B cell (primary cell): ENCODE results near the gene MROH2A. TPM values are rescaled to one million over a fixed set of nuclear protein-coding genes. Genes with fewer than 3 reads are reported as not detected.
A peak's percentile ranks its signal among the peaks of the same experiment; 100 is the strongest.

Experiments used
- ATAC-seq: fragments of 200-7000 bp; cut with Tn5 transposase; one replicate; pipeline ENCODE4 v1.10.0; 2021; ENCODE audit warnings: low read depth, mild to moderate bottlenecking, moderate number of reproducible peaks, moderate library complexity
- CTCF ChIA-PET: fragments of 350-600 bp; sonication (Branson Sonifier 250); formaldehyde crosslinking; loops from one replicate; lab custom pipeline; 2021; ENCODE audit warnings: antibody characterized with exemption, inconsistent platforms; lab: Charles Lee
- POLR2A ChIA-PET: fragments of 350-600 bp; sonication (Branson Sonifier 250); formaldehyde crosslinking; loops from one replicate; lab custom pipeline; 2021; ENCODE audit warnings: antibody characterized with exemption; lab: Charles Lee
- DNase-seq: peaks from one replicate; pipeline ENCODE4 v3.0.0; 2013
- H2AFZ ChIP-seq: 2 replicates; pipeline ENCODE4 v1.6.1; 2012; ENCODE audit warnings: mild to moderate bottlenecking, low read depth, low read length; ENCODE audit not compliant: insufficient read depth, poor library complexity, severe bottlenecking
- H3K27ac ChIP-seq, 2 donors: 1 replicate in 1 of 2; 2 replicates in 1 of 2; pipeline ENCODE4 v1.5.1; 2012 to 2013; ENCODE audit warnings: low read length in 2 of 2, mild to moderate bottlenecking in 2 of 2, moderate library complexity in 1 of 2
- H3K27me3 ChIP-seq, 4 experiments: fragments of 200-600 bp in 1 of 4; sonication (generic) in 1 of 4; replicated peaks in 1 of 4; 1 replicate in 2 of 4; 2 replicates in 2 of 4; pipeline versions ENCODE4 v1.6.1 to v1.7.0; 2013 to 2016; ENCODE audit warnings: low read length in 3 of 4, mild to moderate bottlenecking in 2 of 4, mixed read lengths in 1 of 4, moderate library complexity in 1 of 4; ENCODE audit not compliant: insufficient read depth in 4 of 4, control insufficient read depth in 3 of 4; ENCODE audit errors: control extremely low read depth in 1 of 4
- H3K36me3 ChIP-seq, 2 experiments: replicated peaks in 1 of 2; 1 replicate in 1 of 2; 2 replicates in 1 of 2; pipeline versions ENCODE4 v1.6.1 to v1.7.1; 2013; ENCODE audit warnings: low read length in 1 of 2; ENCODE audit not compliant: insufficient read depth in 2 of 2, control insufficient read depth in 1 of 2; ENCODE audit errors: control extremely low read depth in 1 of 2, extremely low read depth in 1 of 2
- H3K4me1 ChIP-seq, 2 donors: fragments of 200-600 bp in 1 of 2; sonication (generic) in 1 of 2; 1 replicate in 1 of 2; 2 replicates in 1 of 2; pipeline versions ENCODE4 v1.5.1 to v1.6.1; 2013 to 2017; ENCODE audit warnings: low read length in 2 of 2; ENCODE audit not compliant: control insufficient read depth in 2 of 2, insufficient read depth in 2 of 2
- H3K4me2 ChIP-seq: replicated peaks from 2 replicates; pipeline ENCODE3; 2012; ENCODE audit warnings: mild to moderate bottlenecking, low read depth, low read length; ENCODE audit not compliant: poor library complexity, severe bottlenecking
- H3K4me3 ChIP-seq, 5 experiments: fragments of 200-600 bp in 1 of 5; sonication (generic) in 1 of 5; 1 replicate in 3 of 5; 2 replicates in 2 of 5; pipeline versions ENCODE4 v1.5.1 to v1.7.0; 2011 to 2016; ENCODE audit warnings: low read length in 4 of 5, mild to moderate bottlenecking in 4 of 5, low read depth in 2 of 5, control low read depth in 1 of 5, moderate library complexity in 1 of 5; ENCODE audit not compliant: insufficient read depth in 1 of 5; ENCODE audit errors: control extremely low read depth in 1 of 5, extremely low read depth in 1 of 5
- H3K79me2 ChIP-seq: fragments of 200-600 bp; sonication (generic); one replicate; pipeline ENCODE4 v1.6.0; 2016; ENCODE audit warnings: low read length; ENCODE audit not compliant: control insufficient read depth, insufficient read depth
- H3K9ac ChIP-seq: fragments of 200-600 bp; sonication (generic); 2 replicates; pipeline ENCODE4 v1.6.1; 2017; ENCODE audit warnings: mild to moderate bottlenecking, low read length, moderate library complexity
- H3K9me3 ChIP-seq, 3 donors: one replicate each; pipeline versions ENCODE4 v1.6.1 to v1.7.1; 2013; ENCODE audit warnings: low read length in 2 of 3; ENCODE audit not compliant: control insufficient read depth in 2 of 3, insufficient read depth in 1 of 3; ENCODE audit errors: control extremely low read depth in 1 of 3
- H4K20me1 ChIP-seq: 2 replicates; pipeline ENCODE4 v1.6.0; 2012; ENCODE audit warnings: mild to moderate bottlenecking, low read length; ENCODE audit not compliant: insufficient read depth, control insufficient read depth, poor library complexity, severe bottlenecking
- H3K27ac Mint-ChIP-seq: one replicate; pipeline ENCODE4 v1.8.0; 2021; ENCODE audit warnings: mixed read lengths
- H3K27me3 Mint-ChIP-seq: one replicate; pipeline ENCODE4 v1.8.0; 2021; ENCODE audit warnings: mixed read lengths
- H3K4me1 Mint-ChIP-seq: one replicate; pipeline ENCODE4 v1.8.0; 2021; ENCODE audit warnings: mixed read lengths
- H3K4me3 Mint-ChIP-seq: one replicate; pipeline ENCODE4 v1.8.0; 2021; ENCODE audit warnings: mixed read lengths
- H3K9me3 Mint-ChIP-seq: one replicate; pipeline ENCODE4 v1.8.0; 2022; ENCODE audit warnings: mixed read lengths; ENCODE audit not compliant: insufficient read depth
- CTCF ChIP-seq: fragments of 200-600 bp; IDR thresholded peaks from one replicate; pipeline ENCODE4 v1.8.0; 2022; ENCODE audit warnings: antibody characterized with exemption, mild to moderate bottlenecking
- EZH2 ChIP-seq: IDR thresholded peaks from 2 replicates; pipeline ENCODE4 v1.6.1; 2012; ENCODE audit warnings: borderline replicate concordance, low read depth, mild to moderate bottlenecking, moderate library complexity, low read length; ENCODE audit not compliant: insufficient read depth, poor library complexity, severe bottlenecking
- WGBS: methylation state at CpG from one replicate; pipeline ENCODE4 v1.1.5; 2013; ENCODE audit warnings: missing lambda C conversion rate; ENCODE audit not compliant: insufficient coverage; 5-methylcytosine and 5-hydroxymethylcytosine counted together
- intact Hi-C: fragments of 100-400 bp; cut with micrococcal nuclease; formaldehyde crosslinking; loops from one replicate; pipeline ENCODE4 v1.10.0; 2022
- polyA plus RNA-seq: library from polyadenylated mRNA; depleted of rRNA; stranded (reverse); fragments of >200 nt; gene quantifications from 2 replicates; pipeline ENCODE4 v1.2.3, GENCODE V29; 2012
- total RNA-seq, 2 donors: library from RNA; stranded (reverse); fragments of 120-200 nt in 1 of 2; gene quantifications; 1 replicate in 1 of 2; 2 replicates in 1 of 2; pipeline versions ENCODE4 v1.2.3 to v1.2.4, GENCODE V29; 2013 to 2022

Gene MROH2A
- total and polyA plus RNA-seq, 2 donors (not counting 1 experiment from before 2014, with no cell fraction given): not detected

DNA sequence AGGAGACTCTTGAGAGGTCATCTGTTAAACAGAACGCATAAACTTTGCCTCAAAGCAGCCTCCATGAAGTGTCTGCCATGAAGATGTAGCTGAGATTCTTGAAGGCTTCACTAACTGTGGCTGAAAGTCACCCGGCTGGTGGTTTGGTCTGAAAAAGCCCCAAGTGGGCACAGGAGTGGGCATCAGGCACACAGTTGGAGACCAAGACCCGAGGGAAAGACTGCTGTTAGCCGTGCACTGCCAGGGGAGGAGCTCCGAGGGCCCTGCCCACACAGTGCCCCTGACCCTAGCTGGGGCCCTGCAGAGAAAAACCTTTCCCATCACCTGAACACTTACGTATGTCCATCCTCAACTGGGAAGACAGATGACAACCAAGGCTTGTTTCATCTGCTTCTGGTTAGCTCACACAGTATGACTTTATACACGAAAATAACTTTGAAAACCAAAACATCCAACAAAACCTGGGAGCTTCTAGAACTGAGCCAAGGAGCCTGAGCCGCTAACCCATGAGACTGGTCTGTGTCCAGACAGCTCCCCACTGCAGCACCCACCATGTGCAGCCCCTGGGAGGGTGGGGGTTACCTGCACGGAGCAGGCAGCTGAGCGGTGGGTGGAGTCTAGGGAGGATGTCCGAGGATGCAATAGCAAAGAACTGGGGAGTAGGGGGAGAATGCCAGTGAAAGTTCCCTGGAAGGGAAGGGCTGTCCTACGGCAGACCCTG, 60.8 kb downstream of the MROH2A start:
- intact Hi-C loops: no loop called here
- ATAC-seq (no peak), DNase-seq (no peak)
- Histone ChIP-seq H4K20me1 (no peaks in the 10 kb centered on the region), H3K27ac (no peak overlapping the region), H3K36me3 (no peaks in the 10 kb centered on the region), H3K9ac (no peak overlapping the region), H3K9me3 (peaks cover 0 to 11% (median 0%) of the 10 kb centered on the region in 3 donors), H3K79me2 (peaks cover 17% of the 10 kb centered on the region), H3K4me3 (no peak overlapping the region), H3K4me2 (no peak overlapping the region), H3K27me3 (no peaks in the 10 kb centered on the region), H3K4me1 (no peaks in the 10 kb centered on the region), H2AFZ (peak overlapping the region; percentile 22)
- ChIA-PET POLR2A (no interaction called here), CTCF (no interaction called here)
- no peaks in the 10 kb centered on the region for H3K4me1 Mint-ChIP-seq
- H3K27me3 Mint-ChIP-seq: no peaks in the 10 kb centered on the region
- no peaks in the 10 kb centered on the region for H3K9me3 Mint-ChIP-seq
- no peak for TF ChIP-seq CTCF
- no peak for TF ChIP-seq EZH2
- WGBS: 96% methylated on average over 10 of the region's 12 CpGs
- no peak overlapping the region for H3K4me3 Mint-ChIP-seq
- H3K27ac Mint-ChIP-seq: no peak overlapping the region

DNA sequence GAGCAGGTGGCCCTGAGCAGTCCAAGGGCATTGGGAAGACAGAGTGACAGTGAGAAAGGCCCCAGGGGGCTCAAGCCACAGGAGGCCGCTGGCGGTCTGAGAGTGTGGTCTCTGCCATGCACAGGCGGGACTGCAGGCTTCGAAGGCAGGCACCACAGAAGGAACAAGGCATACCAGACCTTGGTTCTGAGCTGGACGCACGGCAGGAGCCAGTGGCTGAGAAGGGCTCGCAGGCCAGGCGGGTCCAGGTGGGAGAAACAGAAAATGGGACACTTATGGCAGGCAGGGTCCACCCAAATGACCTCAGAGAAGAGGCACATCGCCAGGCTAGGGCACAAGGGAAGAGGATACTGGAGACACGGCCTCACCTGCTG, 61.3 kb downstream of the MROH2A start:
- 98% methylated on average over 8 of the region's 10 CpGs for WGBS
- no peak overlapping the region for H3K4me3 Mint-ChIP-seq
- Histone ChIP-seq H3K9me3 (peaks cover 0 to 11% (median 0%) of the 10 kb centered on the region in 3 donors), H3K9ac (no peak overlapping the region), H3K4me1 (no peaks in the 10 kb centered on the region), H3K36me3 (no peaks in the 10 kb centered on the region), H3K4me3 (no peak overlapping the region), H2AFZ (no peak overlapping the region), H3K4me2 (no peak overlapping the region), H3K79me2 (peaks cover 17% of the 10 kb centered on the region), H3K27ac (no peak overlapping the region), H3K27me3 (no peaks in the 10 kb centered on the region), H4K20me1 (no peaks in the 10 kb centered on the region)
- no peaks in the 10 kb centered on the region for H3K9me3 Mint-ChIP-seq
- TF ChIP-seq CTCF: no peak
- CTCF ChIA-PET: no interaction called here
- POLR2A ChIA-PET: no interaction called here
- no peak for ATAC-seq
- intact Hi-C loops: no loop called here
- no peak for DNase-seq
- no peaks in the 10 kb centered on the region for H3K27me3 Mint-ChIP-seq
- no peak overlapping the region for H3K27ac Mint-ChIP-seq
- no peaks in the 10 kb centered on the region for H3K4me1 Mint-ChIP-seq
